Mesenteric fat pad (tissue), 1 donor: Measurements from ENCODE around the gene FBN2. TPM values are rescaled to one million over a fixed set of nuclear protein-coding genes. Genes with fewer than 3 reads are reported as not detected.
"Not testable (repeated sequence)": the region's sequence is repeated elsewhere in the genome, so short reads cannot be mapped to it uniquely, and the experiment has no call there.

Experiments used
- DNase-seq: peaks from one replicate; pipeline ENCODE4 v3.0.0-alpha.2; 2020; ENCODE audit warnings: low spot score
- total RNA-seq: library from RNA; stranded (reverse); fragmentation: NEBNext Ultra II Directional; extraction: Animal tissue kit (Norgen Biotek cat#: 25700); gene quantifications from one replicate; pipeline ENCODE4 v1.2.1, GENCODE V29; 2021
- donor health status: DM: yes; HTN: yes; CAD: no.

FBN2 gene
- total RNA-seq, 1 donor from 2014 or later = 1.4 TPM

DNA sequence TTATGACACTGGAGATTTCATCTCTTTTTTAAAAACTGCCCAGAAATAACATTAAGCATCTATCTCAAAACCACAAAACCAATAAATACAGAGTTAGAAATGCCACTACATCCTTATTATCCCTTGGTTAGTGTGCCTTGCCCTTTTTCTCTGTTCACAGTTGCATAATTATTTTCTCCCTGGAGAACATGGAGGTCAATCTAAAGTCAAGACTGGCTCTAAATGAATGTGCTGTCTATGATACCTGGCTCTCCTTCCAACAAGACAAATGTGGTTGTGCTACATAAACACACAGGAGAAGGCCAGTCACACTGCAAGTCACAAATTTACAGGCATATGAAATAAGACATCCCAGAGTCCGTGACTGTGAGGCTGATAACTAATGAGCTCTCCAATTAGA lies 2.8 kb downstream of the FBN2 start:
- no peak for DNase-seq

DNA sequence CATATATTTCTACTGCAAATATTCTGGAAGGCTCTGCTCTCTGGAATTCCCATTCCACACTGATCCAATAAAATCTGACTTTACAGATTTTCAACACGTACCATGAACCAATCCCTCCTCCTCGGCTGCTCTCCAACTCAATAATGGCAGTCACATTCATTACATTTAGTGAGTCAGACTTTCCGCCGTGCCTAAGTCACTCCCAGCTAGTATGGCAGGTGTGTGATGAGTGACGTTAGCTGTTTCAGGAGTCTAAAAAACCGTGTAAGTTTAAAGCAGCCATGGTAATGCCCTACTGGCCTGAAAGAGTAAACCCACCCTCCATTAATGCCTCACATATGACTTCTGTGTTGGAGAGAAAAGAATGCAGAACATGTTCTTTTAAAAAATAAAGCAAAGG lies 3.3 kb downstream of the FBN2 start:
- no peak for DNase-seq

DNA sequence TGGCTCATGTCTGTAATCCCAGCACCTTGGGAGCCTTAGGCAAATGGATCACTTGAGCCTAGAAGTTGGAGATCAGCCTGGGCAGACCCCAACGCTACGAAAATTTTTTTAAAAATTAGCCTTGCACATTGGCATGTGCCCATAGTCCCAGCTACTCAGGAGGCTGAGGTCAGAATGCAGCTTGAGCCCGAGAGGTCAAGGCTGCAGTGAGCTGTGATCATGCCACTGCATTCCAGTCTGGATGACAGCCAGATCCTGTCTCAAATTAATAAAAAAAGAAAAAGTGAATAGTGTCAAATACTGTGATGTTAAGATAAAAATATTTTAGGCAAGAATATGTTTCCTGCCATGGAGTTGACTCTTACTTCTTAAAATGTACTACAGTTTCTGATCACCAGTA lies 5.3 kb downstream of the FBN2 start:
- no peak for DNase-seq

DNA sequence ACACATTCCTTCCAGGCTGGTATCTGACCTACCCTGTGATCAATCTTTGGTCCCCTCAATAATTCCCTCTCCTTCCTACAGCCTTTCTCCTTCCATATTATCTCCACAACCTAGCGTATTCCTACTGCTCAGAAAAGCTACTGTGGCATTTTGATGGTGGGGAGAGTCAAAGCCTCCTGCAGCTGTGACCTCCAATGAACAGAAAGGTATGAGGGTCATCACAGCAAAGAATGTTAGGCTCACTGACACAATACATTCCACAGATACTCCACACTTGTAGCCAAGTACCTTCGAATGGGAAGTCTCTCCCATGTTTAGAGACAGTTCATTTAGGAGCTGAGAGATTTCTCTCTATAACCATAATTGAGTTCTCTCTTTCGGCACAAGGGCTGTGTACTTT lies 5.9 kb downstream of the FBN2 start:
- no peak for DNase-seq

DNA sequence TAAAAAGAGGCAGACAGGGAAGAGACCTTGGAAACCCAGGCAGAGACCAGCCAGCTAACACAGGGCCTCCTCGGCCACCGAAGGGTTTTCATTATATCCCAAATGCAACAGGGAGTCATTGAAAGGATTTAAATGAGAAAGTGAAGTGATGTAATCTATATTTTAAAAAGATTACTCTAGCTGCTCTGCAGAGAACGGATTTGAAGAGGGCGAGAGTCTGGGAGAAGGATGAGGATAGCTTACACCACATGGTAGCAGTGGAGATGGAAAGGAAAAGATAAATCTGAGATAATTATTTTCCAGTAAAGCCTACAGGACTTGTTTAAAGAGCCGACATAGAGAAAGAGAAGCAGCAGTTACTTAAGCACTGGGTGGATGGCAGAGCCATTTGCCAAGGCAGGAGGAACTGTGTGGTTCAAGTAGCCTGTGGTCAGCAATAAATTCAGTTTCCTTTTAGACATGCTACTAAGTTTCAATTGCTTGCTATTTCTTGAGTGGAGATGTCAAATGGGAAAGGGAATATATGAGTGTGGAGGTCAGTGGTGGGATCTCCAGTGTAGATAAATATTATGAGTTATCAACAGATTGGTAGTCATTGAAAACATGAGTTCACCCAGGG lies 9.3 kb downstream of the FBN2 start:
- DNase-seq = no peak

DNA sequence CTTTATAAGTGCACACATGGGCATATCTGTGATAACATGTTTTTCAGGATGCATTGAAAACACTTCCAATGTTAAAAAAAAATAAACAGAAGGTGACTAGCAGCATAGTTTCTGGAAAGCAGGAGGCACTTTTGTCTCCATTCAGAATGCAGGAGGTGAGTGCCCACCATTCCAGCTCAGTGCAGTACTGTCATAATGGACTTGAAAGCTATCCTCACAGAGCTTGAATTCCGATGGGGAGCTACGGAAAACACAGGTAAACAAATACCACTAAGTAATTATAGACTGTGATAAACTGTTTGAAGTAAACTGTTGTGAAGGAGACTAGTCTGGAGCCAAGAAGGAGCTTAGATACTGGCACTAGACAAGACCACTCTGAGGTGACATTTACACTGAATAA lies 9.9 kb downstream of the FBN2 start:
- no peak for DNase-seq

DNA sequence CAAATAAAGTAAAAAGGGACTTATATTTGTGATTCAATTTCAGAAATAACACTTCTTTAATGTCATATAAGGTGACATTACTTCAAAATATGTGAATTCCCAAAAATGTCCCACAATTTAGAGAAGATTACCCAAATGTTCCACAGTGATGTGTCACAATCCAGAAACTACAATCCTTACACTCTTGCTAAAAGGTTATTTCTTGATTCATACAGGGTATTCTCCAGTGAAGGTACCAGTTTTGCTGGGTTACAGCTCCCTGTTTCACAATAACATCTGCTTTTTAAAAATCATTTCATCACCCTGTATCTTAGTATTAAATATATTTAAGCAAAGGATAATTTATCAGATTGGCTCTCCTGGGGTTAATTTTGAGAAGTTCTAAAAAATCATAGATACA lies 11.0 kb downstream of the FBN2 start:
- no peak for DNase-seq

DNA sequence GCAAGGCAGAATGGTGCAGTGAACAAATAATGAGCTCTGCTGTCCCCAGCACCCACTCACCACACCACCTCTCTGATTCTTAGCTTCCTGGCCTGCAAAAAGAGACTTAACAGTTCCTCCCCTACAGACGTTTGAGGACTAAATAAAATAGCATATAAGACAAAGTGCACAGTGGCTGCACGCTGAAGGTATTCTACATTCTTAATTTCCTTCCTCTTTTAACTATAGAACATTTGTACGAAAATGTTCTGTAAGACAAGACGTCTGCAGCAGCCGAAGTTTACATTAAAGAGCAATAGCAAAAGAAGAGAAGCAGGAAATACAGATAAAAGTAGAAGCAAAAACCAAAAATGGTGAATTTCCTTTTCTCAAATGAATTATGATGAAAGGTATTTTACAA lies 15.7 kb downstream of the FBN2 start:
- DNase-seq = no peak

DNA sequence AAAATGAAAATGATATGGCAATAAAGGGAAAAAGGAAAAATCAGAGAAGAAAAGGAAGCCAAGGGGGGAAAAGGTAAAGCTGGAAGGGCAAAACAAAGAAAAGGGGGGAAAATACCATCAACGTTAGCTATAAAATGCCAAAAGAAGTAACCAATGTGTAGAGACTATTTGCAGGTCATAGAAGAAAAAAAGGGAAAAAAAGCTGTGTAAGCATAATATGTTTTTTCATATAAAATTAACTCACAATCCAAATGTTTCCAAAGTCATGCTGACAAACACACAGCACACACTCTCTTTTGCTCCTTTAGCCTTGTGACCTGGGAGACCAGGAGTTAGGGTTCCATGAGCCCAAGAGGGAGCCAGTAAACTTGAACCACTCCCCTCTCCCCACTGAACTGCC lies 18.2 kb downstream of the FBN2 start:
- no peak for DNase-seq

DNA sequence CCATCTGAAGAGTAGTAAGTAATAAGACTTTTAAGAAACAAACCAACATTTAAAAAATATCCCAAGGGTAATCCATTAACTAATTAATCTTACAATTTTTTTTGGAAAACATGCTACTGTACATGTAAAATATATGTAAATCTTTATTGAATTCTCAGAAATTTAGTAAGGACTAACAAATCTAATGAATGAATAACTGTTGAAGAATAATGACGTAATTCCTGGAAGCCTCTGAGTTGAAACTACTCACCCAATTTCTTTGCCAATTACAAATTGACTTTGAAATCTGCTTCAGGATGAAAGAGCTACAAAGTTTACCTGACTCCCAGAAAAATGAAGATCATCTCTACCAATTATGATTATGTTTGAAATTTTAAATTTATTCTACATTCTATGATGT lies 21.1 kb downstream of the FBN2 start:
- DNase-seq = no peak

DNA sequence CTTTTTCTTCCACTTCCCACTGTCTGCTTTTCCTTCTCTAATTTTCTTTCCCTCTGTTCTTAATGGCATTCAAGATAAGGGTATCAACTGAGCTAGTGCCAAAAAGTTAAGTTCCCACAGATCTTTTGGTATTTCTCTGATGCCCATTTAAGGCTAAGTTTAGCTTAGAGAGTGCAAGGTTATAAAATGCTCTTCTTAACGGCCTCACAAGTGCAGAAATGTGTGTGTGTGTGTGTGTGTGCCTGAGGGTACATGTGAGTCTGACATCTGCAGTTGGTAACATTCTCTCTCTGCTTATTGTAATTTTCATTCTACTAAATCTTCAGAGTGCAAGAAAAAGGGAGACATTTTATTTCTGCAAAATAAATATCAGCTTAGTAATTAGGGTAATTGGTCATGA lies 24.2 kb downstream of the FBN2 start:
- no peak for DNase-seq

DNA sequence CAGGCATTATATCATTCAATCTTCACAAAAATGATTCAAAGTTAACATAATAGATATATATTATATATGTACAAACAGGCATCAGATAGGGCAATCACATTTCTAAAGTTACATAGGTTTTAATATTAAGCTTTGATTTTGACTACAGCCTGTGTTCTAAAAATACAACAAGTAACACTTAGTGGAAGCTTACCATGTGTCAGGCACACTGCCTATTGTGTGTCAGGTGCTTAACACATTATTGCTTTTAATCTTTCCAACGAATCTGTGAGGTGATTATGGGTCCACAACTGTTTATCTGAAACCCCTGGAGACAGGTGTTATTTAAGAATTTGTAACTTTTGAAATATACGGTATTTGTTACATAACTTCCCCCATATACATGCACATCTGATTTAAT lies 25.2 kb downstream of the FBN2 start:
- DNase-seq = no peak

DNA sequence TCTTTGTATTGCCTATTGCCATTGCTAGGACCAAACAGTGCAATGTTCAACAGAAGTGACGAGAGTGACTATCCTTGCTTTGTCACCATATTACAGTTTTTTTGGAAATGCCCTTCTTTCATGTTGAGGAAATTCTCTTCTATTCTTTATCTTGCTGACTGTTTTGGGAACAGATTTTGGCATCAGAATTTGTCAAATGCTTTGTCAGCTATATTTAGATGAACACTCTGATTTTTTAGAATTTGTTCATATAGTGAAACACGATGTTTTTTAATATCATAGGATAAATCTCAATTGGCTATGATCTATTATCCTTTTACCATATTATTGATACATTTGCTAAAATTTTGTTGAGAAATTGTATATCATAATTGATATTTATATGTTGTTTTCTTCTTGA lies 31.4 kb downstream of the FBN2 start:
- no peak for DNase-seq

DNA sequence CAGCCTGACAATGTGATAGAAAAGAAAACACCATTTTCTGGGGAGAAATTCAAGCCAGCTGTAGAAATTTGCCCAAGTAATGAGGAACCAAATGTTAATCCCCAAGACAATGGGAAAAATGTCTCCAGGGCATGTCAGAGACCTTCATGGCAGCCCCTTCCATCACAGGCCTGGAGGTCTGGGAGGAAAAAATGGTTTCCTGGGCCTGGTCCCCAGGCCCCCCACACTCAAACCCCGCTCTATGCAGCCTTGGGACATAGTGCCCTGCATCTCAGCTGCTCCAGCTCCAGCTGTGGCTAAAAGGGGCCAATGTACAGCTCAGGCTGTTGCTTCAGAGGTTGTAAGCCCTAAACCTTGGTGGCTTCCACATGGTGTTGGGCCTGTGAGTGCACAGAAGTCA lies 34.3 kb downstream of the FBN2 start:
- not testable (repeated sequence) for DNase-seq

DNA sequence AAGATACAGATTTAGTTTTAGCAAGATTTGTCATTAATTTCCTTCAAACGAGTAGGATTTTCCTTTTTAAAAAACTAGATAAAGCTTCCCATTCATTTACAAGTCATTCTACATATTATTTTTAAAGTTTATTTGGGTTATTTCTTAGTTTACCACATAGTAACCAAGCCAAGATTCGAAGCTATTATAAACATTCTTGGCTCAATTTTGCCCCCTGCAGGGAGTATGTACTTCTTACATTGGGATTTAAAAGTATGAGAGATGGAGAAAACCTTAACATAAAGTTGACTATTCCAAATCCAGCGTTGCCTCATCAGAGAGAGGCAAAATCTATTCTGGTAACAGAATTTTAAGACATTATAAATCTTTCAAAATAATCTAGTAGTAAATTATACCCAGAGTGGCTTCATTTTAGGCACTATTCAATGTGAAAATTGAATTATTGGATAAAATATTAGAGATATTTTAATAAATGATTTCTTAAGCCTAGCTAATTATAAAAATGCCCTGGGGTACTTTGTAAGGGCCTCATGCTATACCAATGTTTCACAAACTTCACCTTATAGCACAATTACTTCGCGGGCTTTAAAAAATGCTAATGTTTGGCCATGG lies 39.1 kb downstream of the FBN2 start:
- no peak for DNase-seq

DNA sequence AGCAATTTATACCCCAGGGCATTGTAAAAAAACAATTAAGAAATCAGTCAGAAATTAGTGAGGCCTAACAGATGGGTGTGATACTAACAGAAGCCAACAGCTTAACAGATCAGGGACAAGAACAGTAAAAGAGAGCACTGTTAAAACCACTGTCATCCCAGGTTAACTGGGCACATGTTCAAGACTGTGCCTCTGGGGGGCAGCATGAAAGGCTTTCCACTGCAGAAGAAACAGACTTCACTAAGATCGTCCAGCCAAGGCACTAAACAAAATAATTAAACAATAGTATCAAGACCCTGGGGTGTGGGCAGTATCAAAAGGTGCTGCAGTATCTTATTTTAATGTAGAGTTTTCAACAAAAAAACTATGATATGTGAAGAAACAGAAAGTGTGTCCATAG lies 43.5 kb downstream of the FBN2 start:
- DNase-seq = no peak

DNA sequence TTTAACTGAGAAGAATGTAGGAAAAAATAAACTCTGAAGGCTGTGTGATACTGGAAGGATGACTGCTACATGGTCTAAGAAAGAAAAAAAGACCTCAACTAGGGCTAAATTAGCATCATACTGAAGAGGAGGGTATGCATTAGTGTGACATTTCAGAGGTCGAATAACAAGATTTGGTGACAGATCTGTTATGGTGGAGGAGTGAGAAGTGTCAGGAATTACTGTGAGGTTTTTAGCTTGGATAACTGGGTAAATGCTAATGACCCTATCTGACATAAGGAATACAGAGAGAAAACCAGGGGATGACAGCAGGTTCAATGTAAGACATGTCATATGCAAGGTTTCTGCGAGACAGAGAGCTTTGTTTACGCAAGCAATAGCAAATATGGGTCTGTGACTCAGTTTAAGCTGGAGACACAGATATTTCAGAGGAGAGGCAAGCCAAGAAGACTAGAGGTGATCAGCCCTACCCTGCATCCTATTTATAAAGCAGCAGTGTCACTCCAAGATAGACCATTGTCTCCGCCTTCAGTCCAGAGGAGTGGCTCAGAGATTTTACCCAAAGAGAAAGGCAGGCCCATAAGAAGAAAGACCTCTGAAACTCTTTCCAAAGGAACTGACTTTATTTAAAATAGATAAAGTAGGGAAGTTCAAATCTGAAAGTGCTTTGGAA lies 44.3 kb downstream of the FBN2 start:
- no peak for DNase-seq

DNA sequence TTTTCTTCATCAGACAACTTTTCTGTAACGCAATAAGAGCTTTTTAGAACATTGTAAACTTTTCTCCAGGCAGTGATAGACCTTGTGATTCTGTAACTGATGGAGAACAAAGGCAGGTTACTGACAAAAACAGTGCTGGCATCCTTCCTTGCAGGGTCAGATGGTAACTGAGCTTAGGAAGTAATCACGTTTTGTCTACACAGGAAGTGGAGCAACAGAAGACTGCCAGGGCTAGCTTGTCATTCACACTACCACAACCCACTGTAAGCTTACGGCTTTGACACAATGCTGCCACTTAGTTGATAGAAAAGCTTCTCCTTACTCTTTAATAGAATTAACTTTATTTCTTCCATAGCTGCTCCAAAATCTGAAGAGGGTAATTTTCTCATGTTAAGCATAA lies 46.8 kb downstream of the FBN2 start:
- DNase-seq = no peak

DNA sequence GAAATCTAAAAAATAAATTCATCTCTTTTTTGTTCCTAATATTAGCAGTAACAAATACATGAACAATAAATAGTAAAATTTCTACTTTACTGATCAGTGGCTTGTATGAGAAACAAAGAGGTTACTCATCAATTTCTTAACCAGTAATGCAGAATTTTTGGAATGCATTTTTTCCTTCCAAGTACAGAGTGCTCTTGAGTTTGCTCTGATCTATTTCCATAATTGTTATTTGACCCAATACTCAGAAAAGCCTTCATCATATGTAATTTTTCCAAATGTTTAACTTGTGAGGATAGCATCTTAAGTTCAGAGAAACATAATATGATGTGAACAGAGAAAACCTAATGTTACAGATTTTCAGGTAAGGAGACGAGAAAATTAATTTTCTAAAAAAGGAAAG lies 47.3 kb downstream of the FBN2 start:
- no peak for DNase-seq

DNA sequence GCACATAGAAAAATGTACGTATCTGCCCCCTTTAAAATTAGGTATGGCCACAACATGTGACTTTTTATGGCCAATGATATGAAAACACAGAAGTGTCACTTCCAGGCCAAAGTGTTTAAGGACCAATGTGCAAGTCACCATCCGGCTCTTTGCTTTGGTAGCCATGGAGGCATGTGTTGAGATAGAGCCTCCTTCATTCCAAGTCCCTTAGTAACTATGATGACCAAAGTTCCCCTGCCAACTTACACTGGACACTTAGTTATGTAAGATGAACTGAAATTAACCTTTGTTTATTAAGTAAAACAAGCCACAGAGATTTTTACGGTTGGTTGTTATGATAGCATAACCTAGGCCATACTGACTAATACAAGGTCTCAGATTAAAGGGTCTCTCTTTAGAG lies 51.0 kb downstream of the FBN2 start:
- no peak for DNase-seq

DNA sequence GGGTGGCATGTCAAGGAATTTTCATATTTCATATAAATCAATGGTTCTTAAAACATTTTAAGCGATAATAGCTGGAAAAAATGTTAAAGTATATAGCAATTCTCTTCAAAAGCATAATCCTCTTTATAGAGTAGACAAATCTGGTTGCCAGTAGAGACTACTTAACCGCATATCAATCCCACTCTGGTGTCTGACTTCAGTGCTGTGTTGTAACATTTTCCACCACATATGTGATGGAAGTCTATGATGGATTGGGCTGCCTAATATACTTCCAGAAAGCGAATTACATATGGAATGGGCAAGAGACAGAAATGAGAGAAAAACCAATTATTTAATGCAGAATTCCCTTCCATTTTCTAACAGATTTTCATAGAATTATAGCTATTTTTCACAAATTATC lies 54.3 kb downstream of the FBN2 start:
- no peak for DNase-seq

DNA sequence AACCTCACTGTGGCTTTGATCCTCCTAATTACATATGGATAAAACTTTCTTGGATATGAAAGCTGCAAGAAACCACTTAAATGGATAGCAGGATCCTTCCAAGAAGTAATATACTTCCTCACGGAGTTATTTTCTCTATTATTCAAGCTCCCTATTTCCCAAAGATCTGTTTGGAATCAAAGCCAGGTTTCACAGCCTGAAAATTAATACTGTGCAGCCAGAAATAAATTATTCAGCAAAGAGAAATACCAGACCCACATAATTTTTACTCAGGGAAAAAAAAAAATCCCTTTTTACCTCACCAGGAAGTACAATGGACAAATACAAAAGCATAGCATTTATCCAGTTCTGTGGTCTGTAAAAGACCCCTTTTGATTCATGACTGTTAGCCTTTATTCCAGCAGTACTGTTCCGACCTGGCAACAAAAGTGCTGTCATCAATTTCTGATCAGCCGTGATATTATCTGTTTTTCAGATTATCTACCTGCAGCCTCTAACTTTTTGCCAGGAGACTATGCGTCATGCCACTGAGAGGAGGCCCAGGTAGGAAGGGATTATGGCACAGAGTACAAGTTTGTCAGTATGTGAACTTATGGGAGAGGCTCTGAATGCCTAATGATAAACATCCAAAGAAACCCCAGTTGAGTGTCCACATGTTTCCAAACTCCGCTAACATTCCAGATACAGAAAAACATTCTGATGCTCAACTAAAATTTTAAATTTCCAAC lies 57.0 kb downstream of the FBN2 start:
- DNase-seq = no peak
